GM12872 (cell line): ENCODE data around the gene HPCAL1.

ENCODE experiments used
- TF ChIP-seq, protein P1 (sequence below): IDR thresholded peaks from 3 replicates; pipeline ENCODE4 v1.5.1; 2011; ENCODE audit warnings: low read depth, mild to moderate bottlenecking, low read length, moderate library complexity; ENCODE audit not compliant: insufficient read depth

HPCAL1 gene

DNA sequence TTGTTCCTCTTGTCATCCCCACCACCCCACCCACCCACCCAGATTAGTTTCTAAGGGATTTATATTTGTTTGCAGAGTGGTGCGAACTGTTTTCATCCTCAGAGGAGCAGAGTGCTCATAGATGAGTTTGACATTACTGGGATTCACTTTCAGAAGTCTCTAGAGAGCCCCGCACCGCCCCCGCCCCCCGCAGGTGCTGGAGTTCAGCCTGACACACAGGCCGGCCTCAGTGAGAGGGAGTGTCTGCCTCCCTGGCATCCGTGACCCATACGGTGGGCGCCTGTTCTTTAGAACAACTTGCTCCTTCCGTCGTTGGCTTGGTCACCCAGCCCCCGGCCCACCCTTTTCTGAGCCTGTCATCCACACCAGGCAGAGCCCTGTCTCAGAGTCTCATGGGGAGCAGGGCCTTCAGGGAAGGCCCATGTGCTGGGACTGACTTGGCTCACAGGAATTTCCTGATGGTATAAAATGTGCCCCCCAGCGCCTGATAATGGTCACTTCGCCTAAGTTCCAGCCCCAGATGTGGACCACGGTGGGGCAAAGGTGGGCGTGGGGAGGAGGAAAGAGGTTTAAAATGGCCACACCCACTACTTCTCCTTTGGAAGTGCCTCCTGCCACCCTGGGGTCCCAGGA lies 44.3 kb downstream of the HPCAL1 start:
- TF ChIP-seq, protein P1, sequence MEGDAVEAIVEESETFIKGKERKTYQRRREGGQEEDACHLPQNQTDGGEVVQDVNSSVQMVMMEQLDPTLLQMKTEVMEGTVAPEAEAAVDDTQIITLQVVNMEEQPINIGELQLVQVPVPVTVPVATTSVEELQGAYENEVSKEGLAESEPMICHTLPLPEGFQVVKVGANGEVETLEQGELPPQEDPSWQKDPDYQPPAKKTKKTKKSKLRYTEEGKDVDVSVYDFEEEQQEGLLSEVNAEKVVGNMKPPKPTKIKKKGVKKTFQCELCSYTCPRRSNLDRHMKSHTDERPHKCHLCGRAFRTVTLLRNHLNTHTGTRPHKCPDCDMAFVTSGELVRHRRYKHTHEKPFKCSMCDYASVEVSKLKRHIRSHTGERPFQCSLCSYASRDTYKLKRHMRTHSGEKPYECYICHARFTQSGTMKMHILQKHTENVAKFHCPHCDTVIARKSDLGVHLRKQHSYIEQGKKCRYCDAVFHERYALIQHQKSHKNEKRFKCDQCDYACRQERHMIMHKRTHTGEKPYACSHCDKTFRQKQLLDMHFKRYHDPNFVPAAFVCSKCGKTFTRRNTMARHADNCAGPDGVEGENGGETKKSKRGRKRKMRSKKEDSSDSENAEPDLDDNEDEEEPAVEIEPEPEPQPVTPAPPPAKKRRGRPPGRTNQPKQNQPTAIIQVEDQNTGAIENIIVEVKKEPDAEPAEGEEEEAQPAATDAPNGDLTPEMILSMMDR = no peak

- TF ChIP-seq, protein P1 = no peak
These were observed 44.9 kb downstream of the HPCAL1 start for GRCh38 chr2:10347562-10347948.

- TF ChIP-seq, protein P1 = no peak
These were observed 46.2 kb downstream of the HPCAL1 start for GRCh38 chr2:10348891-10349290.

DNA sequence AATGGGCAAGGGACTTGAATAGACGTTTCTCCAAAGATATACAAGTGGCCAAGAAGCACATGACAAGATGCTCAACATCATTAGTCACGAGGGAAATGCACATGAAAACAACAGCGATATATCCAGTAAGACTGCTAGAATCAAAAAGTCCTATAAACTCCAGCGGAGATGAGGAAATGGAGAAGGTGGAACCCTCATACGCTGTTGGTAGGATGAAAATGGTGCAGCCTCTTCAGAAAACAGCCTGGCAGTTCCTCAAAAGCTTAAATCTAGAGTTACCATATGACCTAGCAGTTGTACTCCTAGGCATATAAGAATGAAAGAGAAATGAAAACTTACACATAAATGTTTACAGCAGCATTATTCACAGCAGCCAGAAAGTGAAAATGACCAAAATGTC lies 48.1 kb downstream of the HPCAL1 start:
- TF ChIP-seq, protein P1 = no peak

DNA sequence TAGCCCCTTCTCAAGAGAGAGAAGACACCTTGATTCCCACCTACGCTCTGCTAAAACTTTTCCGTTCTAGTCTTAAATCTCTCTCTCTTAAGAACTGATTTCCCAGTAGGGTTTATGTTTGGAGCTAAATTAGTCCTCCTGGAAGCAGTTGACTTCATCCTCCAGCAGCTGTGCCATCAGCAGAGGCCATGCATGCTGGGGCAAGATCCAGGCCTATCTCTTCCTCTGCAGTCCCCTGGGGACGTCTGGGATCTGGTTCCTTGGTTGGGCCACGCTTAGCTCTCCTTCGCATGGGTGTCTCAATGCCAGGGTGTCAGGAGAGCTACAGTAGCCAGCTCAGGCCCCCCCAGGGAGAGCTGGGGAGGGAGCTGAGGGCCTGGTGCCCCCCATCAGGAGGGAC lies 49.7 kb downstream of the HPCAL1 start:
- TF ChIP-seq, protein P1 = no peak

GRCh38 chr2:10352972-10353371 lies 50.3 kb downstream of the HPCAL1 start:
- TF ChIP-seq, protein P1 = no peak

DNA sequence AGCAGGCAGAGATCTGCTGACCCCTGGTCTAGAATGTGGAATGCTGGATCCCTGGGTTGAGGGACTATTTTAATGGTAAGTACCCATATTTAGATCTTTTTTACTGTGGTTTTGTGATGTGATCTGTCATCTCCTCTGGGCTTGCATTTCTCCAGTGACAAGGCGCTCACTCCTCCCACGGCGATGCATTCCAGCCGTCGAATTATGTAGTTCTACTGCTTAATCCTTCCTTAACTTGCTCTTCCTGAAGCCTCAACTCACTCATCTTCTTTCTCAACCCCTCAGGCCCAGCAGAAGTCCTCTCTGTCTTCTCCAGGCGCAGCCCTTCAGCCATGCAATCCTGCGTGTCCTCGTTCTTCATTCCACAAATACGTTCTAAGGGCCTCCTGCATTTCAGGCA lies 51.2 kb downstream of the HPCAL1 start:
- TF ChIP-seq, protein P1 = no peak
